Tibial nerve (tissue), 4 donors: ENCODE results near the gene CALD1.

Source experiments
- EP300 ChIP-seq, 2 donors: sonication (generic); formaldehyde crosslinking; IDR thresholded peaks; one replicate each; pipeline ENCODE4 v1.6.1; 2017; ENCODE audit warnings: antibody characterized with exemption in 2 of 2, mild to moderate bottlenecking in 1 of 2
- POLR2A ChIP-seq, 2 donors: fragments of 450-650 bp; IDR thresholded peaks; one replicate each; pipeline ENCODE4 v1.6.1; 2017; ENCODE audit warnings: antibody characterized with exemption in 2 of 2, mild to moderate bottlenecking in 2 of 2, moderate library complexity in 2 of 2
- TF ChIP-seq, protein P1 (sequence below), 5 experiments: fragments of 200-600 bp in 3 of 5; fragments of 450-650 bp in 2 of 5; sonication (generic) in 3 of 5; IDR thresholded peaks; one replicate each; pipeline ENCODE4 v1.5.1; 2016 to 2019; ENCODE audit warnings: antibody characterized with exemption in 5 of 5, mild to moderate bottlenecking in 3 of 5, moderate library complexity in 2 of 5

DNA sequence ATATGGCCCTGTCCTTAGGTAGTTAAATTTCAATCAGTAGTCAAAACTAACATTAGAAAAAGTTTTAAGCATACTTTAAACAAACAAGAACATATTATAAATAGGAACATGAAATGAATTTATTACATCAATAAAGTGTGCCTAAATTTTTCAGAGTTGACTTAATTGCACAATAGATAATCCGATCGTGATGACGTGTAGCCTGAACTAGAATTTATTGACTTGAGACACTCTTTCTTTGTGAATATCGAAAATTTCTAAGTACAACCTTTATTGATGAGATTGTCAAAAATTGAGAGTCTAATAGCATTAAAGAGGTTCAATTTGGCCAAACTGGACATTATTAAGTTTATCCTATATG lies 56.0 kb downstream of the CALD1 start:
- TF ChIP-seq, protein P1, sequence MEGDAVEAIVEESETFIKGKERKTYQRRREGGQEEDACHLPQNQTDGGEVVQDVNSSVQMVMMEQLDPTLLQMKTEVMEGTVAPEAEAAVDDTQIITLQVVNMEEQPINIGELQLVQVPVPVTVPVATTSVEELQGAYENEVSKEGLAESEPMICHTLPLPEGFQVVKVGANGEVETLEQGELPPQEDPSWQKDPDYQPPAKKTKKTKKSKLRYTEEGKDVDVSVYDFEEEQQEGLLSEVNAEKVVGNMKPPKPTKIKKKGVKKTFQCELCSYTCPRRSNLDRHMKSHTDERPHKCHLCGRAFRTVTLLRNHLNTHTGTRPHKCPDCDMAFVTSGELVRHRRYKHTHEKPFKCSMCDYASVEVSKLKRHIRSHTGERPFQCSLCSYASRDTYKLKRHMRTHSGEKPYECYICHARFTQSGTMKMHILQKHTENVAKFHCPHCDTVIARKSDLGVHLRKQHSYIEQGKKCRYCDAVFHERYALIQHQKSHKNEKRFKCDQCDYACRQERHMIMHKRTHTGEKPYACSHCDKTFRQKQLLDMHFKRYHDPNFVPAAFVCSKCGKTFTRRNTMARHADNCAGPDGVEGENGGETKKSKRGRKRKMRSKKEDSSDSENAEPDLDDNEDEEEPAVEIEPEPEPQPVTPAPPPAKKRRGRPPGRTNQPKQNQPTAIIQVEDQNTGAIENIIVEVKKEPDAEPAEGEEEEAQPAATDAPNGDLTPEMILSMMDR (IDR thresholded peaks at IDR 0.05): no peak
- TF ChIP-seq POLR2A (IDR thresholded peaks at IDR 0.05) (no peak), EP300 (IDR thresholded peaks at IDR 0.05) (no peak)
